ENCODE measurements around the gene PARD3B. TPM values are rescaled to one million over a fixed set of nuclear protein-coding genes. Genes with fewer than 3 reads are reported as not detected.
A peak's percentile ranks its signal among the peaks of the same experiment; 100 is the strongest.

PARD3B gene
- total RNA-seq, 1 donor from 2014 or later: 18.4 TPM

DNA sequence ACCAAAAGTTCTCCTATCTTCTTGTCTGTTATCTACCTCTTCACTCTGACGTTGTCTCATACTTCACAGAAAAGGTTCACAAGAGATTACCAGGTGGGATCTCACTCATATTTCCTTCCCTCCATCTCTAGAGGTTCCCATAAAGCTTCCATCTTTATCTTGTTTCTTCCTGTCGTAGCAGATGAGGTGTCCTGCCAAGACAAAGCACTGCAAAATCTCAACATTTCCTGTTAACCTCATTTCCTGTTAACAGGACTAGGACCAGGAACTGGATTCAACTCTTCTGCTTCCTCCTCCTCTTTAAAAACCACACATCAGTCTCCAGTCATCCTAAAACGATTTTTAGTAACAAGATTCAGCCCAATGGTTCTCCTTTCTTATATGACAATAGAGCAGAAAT is 624.2 kb downstream of the PARD3B start:
- H3K4me1 Mint-ChIP-seq: peaks cover 23% of the 10 kb centered on the region
- no peak for DNase-seq (ENCODE audit: low read depth, low spot score)
- TF ChIP-seq, protein P1, sequence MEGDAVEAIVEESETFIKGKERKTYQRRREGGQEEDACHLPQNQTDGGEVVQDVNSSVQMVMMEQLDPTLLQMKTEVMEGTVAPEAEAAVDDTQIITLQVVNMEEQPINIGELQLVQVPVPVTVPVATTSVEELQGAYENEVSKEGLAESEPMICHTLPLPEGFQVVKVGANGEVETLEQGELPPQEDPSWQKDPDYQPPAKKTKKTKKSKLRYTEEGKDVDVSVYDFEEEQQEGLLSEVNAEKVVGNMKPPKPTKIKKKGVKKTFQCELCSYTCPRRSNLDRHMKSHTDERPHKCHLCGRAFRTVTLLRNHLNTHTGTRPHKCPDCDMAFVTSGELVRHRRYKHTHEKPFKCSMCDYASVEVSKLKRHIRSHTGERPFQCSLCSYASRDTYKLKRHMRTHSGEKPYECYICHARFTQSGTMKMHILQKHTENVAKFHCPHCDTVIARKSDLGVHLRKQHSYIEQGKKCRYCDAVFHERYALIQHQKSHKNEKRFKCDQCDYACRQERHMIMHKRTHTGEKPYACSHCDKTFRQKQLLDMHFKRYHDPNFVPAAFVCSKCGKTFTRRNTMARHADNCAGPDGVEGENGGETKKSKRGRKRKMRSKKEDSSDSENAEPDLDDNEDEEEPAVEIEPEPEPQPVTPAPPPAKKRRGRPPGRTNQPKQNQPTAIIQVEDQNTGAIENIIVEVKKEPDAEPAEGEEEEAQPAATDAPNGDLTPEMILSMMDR (conservative IDR thresholded peaks at IDR 0.05): no peak
- peaks cover 19% of the 10 kb centered on the region for H3K36me3 Mint-ChIP-seq (ENCODE audit: low read depth)
- no peak overlapping the region for H3K4me3 Mint-ChIP-seq
- H3K27ac Mint-ChIP-seq (ENCODE audit: unreplicated experiment): peak overlapping the region; percentile 28
- peaks cover 6% of the 10 kb centered on the region for H3K9me3 Mint-ChIP-seq
- no peaks in the 10 kb centered on the region for H3K27me3 Mint-ChIP-seq (ENCODE audit: low read depth)

DNA sequence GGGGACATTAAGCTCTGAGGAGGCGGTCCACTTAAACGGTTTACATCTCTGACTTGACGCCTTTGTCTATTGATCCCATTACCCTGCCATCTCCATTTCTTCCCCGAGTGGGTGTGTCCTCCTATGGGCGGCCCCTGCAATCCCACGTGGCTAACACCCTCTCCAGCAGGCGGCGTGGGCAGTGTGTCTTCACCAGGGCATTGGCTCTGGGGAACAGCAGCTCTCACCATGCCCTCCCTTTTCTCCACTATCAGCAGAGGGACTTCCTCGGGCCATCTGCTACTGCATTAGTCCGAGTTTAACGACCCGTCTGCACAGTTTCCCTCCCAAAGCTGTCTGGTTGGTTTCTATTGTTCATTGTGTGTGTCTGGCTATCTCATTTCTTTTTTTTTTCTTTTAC is 625.1 kb downstream of the PARD3B start:
- Mint-ChIP-seq H3K27ac (ENCODE audit: unreplicated experiment) (no peak overlapping the region), H3K4me3 (no peak overlapping the region), H3K9me3 (peaks cover 6% of the 10 kb centered on the region), H3K27me3 (ENCODE audit: low read depth) (no peaks in the 10 kb centered on the region), H3K36me3 (ENCODE audit: low read depth) (peaks cover 19% of the 10 kb centered on the region), H3K4me1 (peaks cover 23% of the 10 kb centered on the region)
- TF ChIP-seq, protein P1 (conservative IDR thresholded peaks at IDR 0.05): no peak
- no peak for DNase-seq (ENCODE audit: low read depth, low spot score)

DNA sequence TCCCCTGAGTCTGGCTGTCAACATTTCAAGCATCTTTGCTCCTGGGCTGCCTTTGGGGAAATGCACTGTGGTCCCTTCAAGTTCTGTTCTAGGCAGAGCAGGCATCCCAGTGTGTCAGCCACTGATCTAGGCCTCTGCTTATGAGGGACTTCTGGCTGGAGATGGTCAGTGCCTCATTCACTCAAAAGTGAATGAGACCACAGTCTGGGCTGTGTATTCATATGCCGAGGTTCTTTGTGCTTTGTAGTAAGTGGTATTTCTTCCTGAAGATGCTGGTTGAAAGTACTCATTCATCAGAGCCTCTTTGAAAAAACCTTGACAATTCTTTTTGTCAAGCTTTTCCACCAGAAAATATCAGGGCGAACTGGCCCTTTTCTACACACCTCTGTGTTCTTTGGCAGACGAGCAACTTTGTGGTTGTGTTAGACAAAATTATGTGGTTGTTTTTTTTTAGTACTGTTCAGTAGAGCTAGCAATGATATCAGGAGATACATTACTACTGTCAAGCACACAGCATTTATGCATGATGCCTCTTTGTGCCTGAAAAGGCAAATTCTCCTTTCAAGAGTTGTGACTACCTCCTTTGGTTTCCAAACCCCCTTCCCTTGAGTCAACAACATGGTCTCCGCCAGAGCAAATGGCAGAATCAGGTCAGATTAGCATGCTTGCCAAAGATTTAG is 626.1 kb downstream of the PARD3B start:
- Mint-ChIP-seq H3K4me1 (peaks cover 23% of the 10 kb centered on the region), H3K27ac (ENCODE audit: unreplicated experiment) (no peak overlapping the region)

DNA sequence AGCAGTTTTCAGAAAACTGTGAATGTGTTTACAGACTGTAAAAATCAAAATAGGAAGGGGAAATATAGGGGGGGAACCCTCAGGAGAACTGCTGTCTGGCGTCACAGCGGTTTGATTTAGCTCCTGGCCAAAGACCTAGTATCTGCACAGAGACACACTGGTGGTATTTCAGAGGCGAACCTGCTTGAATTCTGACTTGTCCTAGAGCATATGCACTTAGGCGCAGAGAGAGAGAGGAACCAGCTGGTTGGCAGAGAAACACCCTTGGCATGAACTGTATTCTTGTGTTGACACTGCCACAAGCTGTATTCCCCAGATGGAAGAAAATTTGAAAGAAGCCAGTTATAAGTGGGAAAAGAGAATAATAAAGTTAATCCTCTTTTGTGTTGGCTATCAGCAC is 630.6 kb downstream of the PARD3B start:
- Mint-ChIP-seq H3K4me3 (no peak overlapping the region), H3K36me3 (ENCODE audit: low read depth) (peaks cover 9% of the 10 kb centered on the region), H3K27ac (ENCODE audit: unreplicated experiment) (peak overlapping the region; percentile 58), H3K9me3 (no peaks in the 10 kb centered on the region), H3K4me1 (peaks cover 11% of the 10 kb centered on the region), H3K27me3 (ENCODE audit: low read depth) (no peaks in the 10 kb centered on the region)
- TF ChIP-seq, protein P1 (conservative IDR thresholded peaks at IDR 0.05): no peak
- DNase-seq (ENCODE audit: low read depth, low spot score): no peak

More for the DNA sequence above, 626.1 kb downstream of the PARD3B start:
- DNase-seq (ENCODE audit: low read depth, low spot score): no peak
- Mint-ChIP-seq H3K9me3 (peaks cover 4% of the 10 kb centered on the region), H3K36me3 (ENCODE audit: low read depth) (peaks cover 16% of the 10 kb centered on the region), H3K4me3 (no peak overlapping the region), H3K27me3 (ENCODE audit: low read depth) (no peaks in the 10 kb centered on the region)
- TF ChIP-seq, protein P1 (conservative IDR thresholded peaks at IDR 0.05): no peak

DNA sequence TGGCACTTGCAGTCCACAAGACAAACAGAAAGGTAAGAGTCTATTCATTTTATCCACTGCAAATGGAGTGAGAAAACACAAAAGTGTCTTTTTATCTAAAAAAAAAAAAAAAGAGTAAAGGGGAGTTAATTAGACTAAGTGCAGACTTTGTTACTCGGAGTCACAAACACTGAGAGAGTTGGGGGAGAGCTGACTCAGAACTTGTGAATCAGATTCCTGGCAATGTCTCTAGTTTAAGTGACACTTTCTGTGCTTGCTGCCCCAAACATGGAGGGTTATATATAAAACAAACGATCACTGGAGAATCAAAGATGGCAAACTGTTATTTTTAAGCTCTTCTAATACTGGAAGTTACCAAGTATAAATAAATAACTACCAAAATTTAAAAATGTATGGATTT is 631.3 kb downstream of the PARD3B start:
- Mint-ChIP-seq H3K27me3 (ENCODE audit: low read depth) (no peaks in the 10 kb centered on the region), H3K36me3 (ENCODE audit: low read depth) (peaks cover 6% of the 10 kb centered on the region), H3K27ac (ENCODE audit: unreplicated experiment) (no peak overlapping the region), H3K9me3 (no peaks in the 10 kb centered on the region), H3K4me1 (peaks cover 4% of the 10 kb centered on the region), H3K4me3 (no peak overlapping the region)
- TF ChIP-seq, protein P1 (conservative IDR thresholded peaks at IDR 0.05): no peak
- no peak for DNase-seq (ENCODE audit: low read depth, low spot score)

Measured in neural crest cell (in vitro differentiated cells).